WTC11 (cell line): ENCODE results near the gene GEMIN7. TPM values are rescaled to one million over a fixed set of nuclear protein-coding genes. Genes with fewer than 3 reads are reported as not detected.

Source experiments
- CDX4 ChIP-seq: fragments of 250-450 bp; sonication (Bioruptor Pico); IDR thresholded peaks from 2 replicates; pipeline ENCODE4 v1.9.0; 2021; ENCODE audit warnings: moderate library complexity, mild to moderate bottlenecking, inconsistent platforms, borderline replicate concordance
- E2F1 ChIP-seq: sonication (generic); formaldehyde crosslinking; IDR thresholded peaks from 2 replicates; pipeline ENCODE4 v1.8.0; 2022; ENCODE audit warnings: mild to moderate bottlenecking, missing genetic modification reagents
- EMX1 ChIP-seq: fragments of 250-450 bp; sonication (Bioruptor Pico); IDR thresholded peaks from 2 replicates; pipeline ENCODE4 v1.8.0; 2021; ENCODE audit warnings: mild to moderate bottlenecking
- ESRRA ChIP-seq: sonication (generic); formaldehyde crosslinking; IDR thresholded peaks from 2 replicates; pipeline ENCODE4 v1.8.1; 2022; ENCODE audit warnings: mild to moderate bottlenecking, missing genetic modification reagents, borderline replicate concordance
- FOXP1 ChIP-seq: sonication (generic); formaldehyde crosslinking; IDR thresholded peaks from 2 replicates; pipeline ENCODE4 v1.8.0; 2022; ENCODE audit warnings: missing genetic modification reagents, mild to moderate bottlenecking, moderate library complexity, borderline replicate concordance
- IRF2 ChIP-seq: sonication (generic); formaldehyde crosslinking; IDR thresholded peaks from 2 replicates; pipeline ENCODE4 v1.8.0; 2022; ENCODE audit warnings: low read depth, missing genetic modification reagents, borderline replicate concordance
- MYBL2 ChIP-seq: sonication (generic); formaldehyde crosslinking; IDR thresholded peaks from 2 replicates; pipeline ENCODE4 v1.8.1; 2023; ENCODE audit warnings: mild to moderate bottlenecking, moderate library complexity, missing genetic modification reagents
- NFE2L1 ChIP-seq: sonication (generic); formaldehyde crosslinking; IDR thresholded peaks from 2 replicates; pipeline ENCODE4 v1.8.1; 2023; ENCODE audit warnings: missing genetic modification reagents
- RELA ChIP-seq: sonication (generic); formaldehyde crosslinking; IDR thresholded peaks from 2 replicates; pipeline ENCODE4 v1.8.1; 2022; ENCODE audit warnings: missing genetic modification reagents, mild to moderate bottlenecking, borderline replicate concordance
- SOX15 ChIP-seq: fragments of 250-450 bp; sonication (Bioruptor Pico); IDR thresholded peaks from 2 replicates; pipeline ENCODE4 v1.9.0; 2021; ENCODE audit warnings: mild to moderate bottlenecking
- USF2 ChIP-seq: sonication (generic); formaldehyde crosslinking; IDR thresholded peaks from 2 replicates; pipeline ENCODE4 v1.8.1; 2023; ENCODE audit warnings: mild to moderate bottlenecking, missing genetic modification reagents, moderate library complexity
- ZBTB21 ChIP-seq: sonication (generic); formaldehyde crosslinking; IDR thresholded peaks from 2 replicates; pipeline ENCODE4 v1.8.1; 2023; ENCODE audit warnings: mild to moderate bottlenecking, missing genetic modification reagents, borderline replicate concordance
- ZNF219 ChIP-seq: sonication (generic); formaldehyde crosslinking; IDR thresholded peaks from 2 replicates; pipeline ENCODE4 v1.8.0; 2023; ENCODE audit warnings: missing genetic modification reagents, mild to moderate bottlenecking, borderline replicate concordance
- total RNA-seq: library from RNA; stranded (reverse); gene quantifications from 3 replicates; pipeline ENCODE4 v1.2.3, GENCODE V29; 2021
- TF ChIP-seq, protein P1 (sequence below): fragments of 250-450 bp; sonication (Bioruptor Pico); IDR thresholded peaks from 2 replicates; pipeline ENCODE4 v1.9.0; 2021; ENCODE audit warnings: mild to moderate bottlenecking, borderline replicate concordance
- TF ChIP-seq, protein P2 (sequence below): sonication (generic); formaldehyde crosslinking; IDR thresholded peaks from 2 replicates; pipeline ENCODE4 v1.8.0; 2022; ENCODE audit warnings: mild to moderate bottlenecking, missing genetic modification reagents
- TF ChIP-seq, protein P3 (sequence below): sonication (generic); formaldehyde crosslinking; IDR thresholded peaks from 2 replicates; pipeline ENCODE4 v1.8.0; 2023; ENCODE audit warnings: missing genetic modification reagents, mild to moderate bottlenecking, borderline replicate concordance
- TF ChIP-seq, protein P4 (sequence below): sonication (generic); formaldehyde crosslinking; IDR thresholded peaks from 2 replicates; pipeline ENCODE4 v1.8.0; 2023; ENCODE audit warnings: mild to moderate bottlenecking, missing genetic modification reagents

Gene GEMIN7
- total RNA-seq, 1 experiment from 2014 or later, result 55.0 TPM

DNA sequence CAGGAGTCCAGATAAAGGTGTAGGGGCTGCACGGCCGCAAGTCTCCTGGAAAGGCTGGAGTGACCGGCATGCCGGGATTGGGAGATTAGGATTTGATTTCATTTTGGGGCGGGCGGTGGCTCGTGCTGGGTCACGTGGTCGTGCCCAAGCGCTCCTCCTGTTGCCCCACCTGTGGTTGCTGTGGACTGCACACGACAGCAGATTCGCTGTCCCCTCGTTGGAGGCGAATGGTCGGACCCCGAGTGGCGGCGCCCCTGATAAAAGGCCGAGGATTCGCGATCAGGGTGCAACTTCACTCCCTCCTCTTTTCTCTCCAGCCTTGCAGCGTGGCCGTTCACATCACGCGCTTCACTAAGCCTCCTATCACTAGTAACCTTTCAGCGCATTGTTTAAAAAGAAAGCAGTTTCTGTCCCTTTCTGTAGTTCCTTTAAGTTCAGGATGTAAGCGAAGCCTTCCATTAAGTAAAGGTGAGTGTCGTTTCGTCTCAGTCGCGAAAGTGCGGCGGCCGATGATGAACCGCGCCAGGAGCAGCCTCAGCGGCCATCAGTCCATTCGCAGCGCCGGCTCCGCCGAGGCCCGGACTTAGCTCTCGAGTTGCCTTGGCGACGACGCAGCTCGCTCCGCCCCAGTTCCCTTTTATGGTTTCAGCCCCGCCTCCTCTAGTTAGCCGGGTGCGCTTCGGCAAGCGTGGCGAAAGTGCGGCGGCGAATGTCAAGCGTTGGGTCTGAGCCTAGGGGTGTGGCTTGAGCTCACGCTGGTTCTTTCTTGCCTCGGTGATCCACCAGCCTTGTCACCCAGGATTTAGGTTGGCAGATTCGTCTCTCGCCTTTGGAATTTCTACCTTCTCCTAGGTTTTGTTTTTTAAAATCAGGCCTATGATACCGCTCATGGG lies 12.2 kb downstream of the GEMIN7 start (continued):
- TF ChIP-seq, protein P1, sequence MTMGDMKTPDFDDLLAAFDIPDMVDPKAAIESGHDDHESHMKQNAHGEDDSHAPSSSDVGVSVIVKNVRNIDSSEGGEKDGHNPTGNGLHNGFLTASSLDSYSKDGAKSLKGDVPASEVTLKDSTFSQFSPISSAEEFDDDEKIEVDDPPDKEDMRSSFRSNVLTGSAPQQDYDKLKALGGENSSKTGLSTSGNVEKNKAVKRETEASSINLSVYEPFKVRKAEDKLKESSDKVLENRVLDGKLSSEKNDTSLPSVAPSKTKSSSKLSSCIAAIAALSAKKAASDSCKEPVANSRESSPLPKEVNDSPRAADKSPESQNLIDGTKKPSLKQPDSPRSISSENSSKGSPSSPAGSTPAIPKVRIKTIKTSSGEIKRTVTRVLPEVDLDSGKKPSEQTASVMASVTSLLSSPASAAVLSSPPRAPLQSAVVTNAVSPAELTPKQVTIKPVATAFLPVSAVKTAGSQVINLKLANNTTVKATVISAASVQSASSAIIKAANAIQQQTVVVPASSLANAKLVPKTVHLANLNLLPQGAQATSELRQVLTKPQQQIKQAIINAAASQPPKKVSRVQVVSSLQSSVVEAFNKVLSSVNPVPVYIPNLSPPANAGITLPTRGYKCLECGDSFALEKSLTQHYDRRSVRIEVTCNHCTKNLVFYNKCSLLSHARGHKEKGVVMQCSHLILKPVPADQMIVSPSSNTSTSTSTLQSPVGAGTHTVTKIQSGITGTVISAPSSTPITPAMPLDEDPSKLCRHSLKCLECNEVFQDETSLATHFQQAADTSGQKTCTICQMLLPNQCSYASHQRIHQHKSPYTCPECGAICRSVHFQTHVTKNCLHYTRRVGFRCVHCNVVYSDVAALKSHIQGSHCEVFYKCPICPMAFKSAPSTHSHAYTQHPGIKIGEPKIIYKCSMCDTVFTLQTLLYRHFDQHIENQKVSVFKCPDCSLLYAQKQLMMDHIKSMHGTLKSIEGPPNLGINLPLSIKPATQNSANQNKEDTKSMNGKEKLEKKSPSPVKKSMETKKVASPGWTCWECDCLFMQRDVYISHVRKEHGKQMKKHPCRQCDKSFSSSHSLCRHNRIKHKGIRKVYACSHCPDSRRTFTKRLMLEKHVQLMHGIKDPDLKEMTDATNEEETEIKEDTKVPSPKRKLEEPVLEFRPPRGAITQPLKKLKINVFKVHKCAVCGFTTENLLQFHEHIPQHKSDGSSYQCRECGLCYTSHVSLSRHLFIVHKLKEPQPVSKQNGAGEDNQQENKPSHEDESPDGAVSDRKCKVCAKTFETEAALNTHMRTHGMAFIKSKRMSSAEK (CRISPR knock-in tag), result no peak
- no peak for TF ChIP-seq CDX4
- TF ChIP-seq, protein P2, sequence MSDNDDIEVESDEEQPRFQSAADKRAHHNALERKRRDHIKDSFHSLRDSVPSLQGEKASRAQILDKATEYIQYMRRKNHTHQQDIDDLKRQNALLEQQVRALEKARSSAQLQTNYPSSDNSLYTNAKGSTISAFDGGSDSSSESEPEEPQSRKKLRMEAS (CRISPR knock-in tag), result peak; percentile 56
- TF ChIP-seq IRF2 (CRISPR knock-in tag), result no peak
- TF ChIP-seq E2F1, result no peak
- no peak for TF ChIP-seq ZNF219
- TF ChIP-seq, protein P3, sequence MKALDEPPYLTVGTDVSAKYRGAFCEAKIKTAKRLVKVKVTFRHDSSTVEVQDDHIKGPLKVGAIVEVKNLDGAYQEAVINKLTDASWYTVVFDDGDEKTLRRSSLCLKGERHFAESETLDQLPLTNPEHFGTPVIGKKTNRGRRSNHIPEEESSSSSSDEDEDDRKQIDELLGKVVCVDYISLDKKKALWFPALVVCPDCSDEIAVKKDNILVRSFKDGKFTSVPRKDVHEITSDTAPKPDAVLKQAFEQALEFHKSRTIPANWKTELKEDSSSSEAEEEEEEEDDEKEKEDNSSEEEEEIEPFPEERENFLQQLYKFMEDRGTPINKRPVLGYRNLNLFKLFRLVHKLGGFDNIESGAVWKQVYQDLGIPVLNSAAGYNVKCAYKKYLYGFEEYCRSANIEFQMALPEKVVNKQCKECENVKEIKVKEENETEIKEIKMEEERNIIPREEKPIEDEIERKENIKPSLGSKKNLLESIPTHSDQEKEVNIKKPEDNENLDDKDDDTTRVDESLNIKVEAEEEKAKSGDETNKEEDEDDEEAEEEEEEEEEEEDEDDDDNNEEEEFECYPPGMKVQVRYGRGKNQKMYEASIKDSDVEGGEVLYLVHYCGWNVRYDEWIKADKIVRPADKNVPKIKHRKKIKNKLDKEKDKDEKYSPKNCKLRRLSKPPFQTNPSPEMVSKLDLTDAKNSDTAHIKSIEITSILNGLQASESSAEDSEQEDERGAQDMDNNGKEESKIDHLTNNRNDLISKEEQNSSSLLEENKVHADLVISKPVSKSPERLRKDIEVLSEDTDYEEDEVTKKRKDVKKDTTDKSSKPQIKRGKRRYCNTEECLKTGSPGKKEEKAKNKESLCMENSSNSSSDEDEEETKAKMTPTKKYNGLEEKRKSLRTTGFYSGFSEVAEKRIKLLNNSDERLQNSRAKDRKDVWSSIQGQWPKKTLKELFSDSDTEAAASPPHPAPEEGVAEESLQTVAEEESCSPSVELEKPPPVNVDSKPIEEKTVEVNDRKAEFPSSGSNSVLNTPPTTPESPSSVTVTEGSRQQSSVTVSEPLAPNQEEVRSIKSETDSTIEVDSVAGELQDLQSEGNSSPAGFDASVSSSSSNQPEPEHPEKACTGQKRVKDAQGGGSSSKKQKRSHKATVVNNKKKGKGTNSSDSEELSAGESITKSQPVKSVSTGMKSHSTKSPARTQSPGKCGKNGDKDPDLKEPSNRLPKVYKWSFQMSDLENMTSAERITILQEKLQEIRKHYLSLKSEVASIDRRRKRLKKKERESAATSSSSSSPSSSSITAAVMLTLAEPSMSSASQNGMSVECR (CRISPR knock-in tag), result no peak; the same call in 1 of the 2 replicates
- no peak for TF ChIP-seq NFE2L1
- peak; percentile 71; the same call in 1 of the 2 replicates for TF ChIP-seq FOXP1
- peak; percentile 87 for TF ChIP-seq USF2 (CRISPR knock-in tag)
- TF ChIP-seq EMX1 (CRISPR knock-in tag), result no peak
- TF ChIP-seq RELA, result peak; percentile 62; the same call in 1 of the 2 replicates
- 0 out of 2 replicates have a peak, but pooled peaks have one; percentile 18 for TF ChIP-seq ESRRA (CRISPR knock-in tag)
- TF ChIP-seq MYBL2 (CRISPR knock-in tag), result no peak
- TF ChIP-seq ZBTB21 (CRISPR knock-in tag), result peak; percentile 76
- TF ChIP-seq SOX15 (CRISPR knock-in tag), result no peak
- TF ChIP-seq, protein P4, sequence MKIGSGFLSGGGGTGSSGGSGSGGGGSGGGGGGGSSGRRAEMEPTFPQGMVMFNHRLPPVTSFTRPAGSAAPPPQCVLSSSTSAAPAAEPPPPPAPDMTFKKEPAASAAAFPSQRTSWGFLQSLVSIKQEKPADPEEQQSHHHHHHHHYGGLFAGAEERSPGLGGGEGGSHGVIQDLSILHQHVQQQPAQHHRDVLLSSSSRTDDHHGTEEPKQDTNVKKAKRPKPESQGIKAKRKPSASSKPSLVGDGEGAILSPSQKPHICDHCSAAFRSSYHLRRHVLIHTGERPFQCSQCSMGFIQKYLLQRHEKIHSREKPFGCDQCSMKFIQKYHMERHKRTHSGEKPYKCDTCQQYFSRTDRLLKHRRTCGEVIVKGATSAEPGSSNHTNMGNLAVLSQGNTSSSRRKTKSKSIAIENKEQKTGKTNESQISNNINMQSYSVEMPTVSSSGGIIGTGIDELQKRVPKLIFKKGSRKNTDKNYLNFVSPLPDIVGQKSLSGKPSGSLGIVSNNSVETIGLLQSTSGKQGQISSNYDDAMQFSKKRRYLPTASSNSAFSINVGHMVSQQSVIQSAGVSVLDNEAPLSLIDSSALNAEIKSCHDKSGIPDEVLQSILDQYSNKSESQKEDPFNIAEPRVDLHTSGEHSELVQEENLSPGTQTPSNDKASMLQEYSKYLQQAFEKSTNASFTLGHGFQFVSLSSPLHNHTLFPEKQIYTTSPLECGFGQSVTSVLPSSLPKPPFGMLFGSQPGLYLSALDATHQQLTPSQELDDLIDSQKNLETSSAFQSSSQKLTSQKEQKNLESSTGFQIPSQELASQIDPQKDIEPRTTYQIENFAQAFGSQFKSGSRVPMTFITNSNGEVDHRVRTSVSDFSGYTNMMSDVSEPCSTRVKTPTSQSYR (CRISPR knock-in tag), result no peak
